GM12878 (cell line): Measurements from ENCODE around the gene NOP56. TPM values are rescaled to one million over a fixed set of nuclear protein-coding genes. Genes with fewer than 3 reads are reported as not detected.

Experiments
- ATAC-seq: fragments of 200-7000 bp; cut with Tn5 transposase; 3 replicates; pipeline ENCODE4 v1.9.1; 2020; ENCODE audit warnings: mild to moderate bottlenecking, moderate library complexity
- BruUV-seq: library from RNA; stranded (reverse); fragments of 400-500 nt; replicated peaks from 2 replicates; lab custom pipeline; 2021; lab: Mats Ljungman, UMichigan
- CTCF ChIA-PET: fragments of 300-600 bp; sonication (Branson Sonifier 250); formaldehyde crosslinking; extraction: SDS; loops from one replicate; lab custom pipeline; 2021; ENCODE audit warnings: inconsistent platforms; lab: Yijun Ruan, JAX
- POLR2A ChIA-PET: fragments of 350-600 bp; formaldehyde crosslinking; extraction: SDS; loops from one replicate; lab custom pipeline; 2021; ENCODE audit warnings: inconsistent platforms; lab: Charles Lee
- RAD21 ChIA-PET: fragments of 300-600 bp; sonication (Branson Sonifier 250); formaldehyde crosslinking; loops from one replicate; lab custom pipeline; 2023; ENCODE audit warnings: antibody characterized with exemption; ENCODE audit not compliant: unreplicated experiment; lab: Charles Lee
- SMC1A ChIA-PET: fragments of 300-600 bp; sonication (Branson Sonifier 250); formaldehyde crosslinking; loops from one replicate; lab custom pipeline; 2023; ENCODE audit not compliant: unreplicated experiment, uncharacterized antibody; lab: Charles Lee
- DNase-seq: peaks from one replicate; pipeline ENCODE4 v3.0.0-alpha.2; 2011; ENCODE audit warnings: low read depth, low spot score
- FAIRE-seq: peaks from 3 replicates; lab custom pipeline; 2011; peaks lifted over from hg19 to GRCh38; lab: Jason Lieb, UNC
- H2AFZ ChIP-seq: 2 replicates; pipeline ENCODE4 v1.6.0; 2011; ENCODE audit warnings: low read depth, low read length, control low read depth; ENCODE audit not compliant: control insufficient read depth
- H3K27ac ChIP-seq: 2 replicates; pipeline ENCODE4 v1.5.1; 2011; ENCODE audit warnings: control low read depth; ENCODE audit not compliant: control insufficient read depth, insufficient read depth
- H3K27me3 ChIP-seq, 2 experiments: replicated peaks in 1 of 2; 2 replicates each; pipeline versions ENCODE4 v1.6.0 to v1.6.1; 2011; ENCODE audit warnings: low read length in 1 of 2; ENCODE audit not compliant: control insufficient read depth in 2 of 2, insufficient read depth in 2 of 2
- H3K36me3 ChIP-seq, 2 experiments: 2 replicates each; pipeline ENCODE4 v1.5.1; 2011; ENCODE audit warnings: low read length in 1 of 2; ENCODE audit not compliant: control insufficient read depth in 2 of 2, insufficient read depth in 2 of 2
- H3K4me1 ChIP-seq: 2 replicates; pipeline ENCODE4 v1.6.1; 2011; ENCODE audit warnings: mild to moderate bottlenecking, low read length, moderate library complexity, mixed read lengths; ENCODE audit not compliant: control insufficient read depth, insufficient read depth
- H3K4me2 ChIP-seq: 2 replicates; pipeline ENCODE4 v1.6.0; 2011; ENCODE audit warnings: control low read depth; ENCODE audit not compliant: control insufficient read depth, insufficient read depth
- H3K4me3 ChIP-seq: fragments of 200-600 bp; sonication (generic); 2 replicates; pipeline ENCODE4 v1.5.1; 2016
- H3K79me2 ChIP-seq: 2 replicates; pipeline ENCODE4 v1.6.0; 2011; ENCODE audit warnings: low read length; ENCODE audit not compliant: control insufficient read depth, insufficient read depth
- H3K9ac ChIP-seq: 2 replicates; pipeline ENCODE4 v1.8.0; 2011; ENCODE audit warnings: low read length, control low read depth, mixed read lengths; ENCODE audit not compliant: control insufficient read depth, insufficient read depth
- H3K9me3 ChIP-seq: replicated peaks from 3 replicates; pipeline ENCODE4 v1.5.1; 2011; ENCODE audit warnings: mild to moderate bottlenecking, low read length; ENCODE audit not compliant: control insufficient read depth, insufficient read depth
- H4K20me1 ChIP-seq: 2 replicates; pipeline ENCODE4 v1.6.0; 2011; ENCODE audit not compliant: control insufficient read depth, insufficient read depth
- ATF3 ChIP-seq: IDR thresholded peaks from 2 replicates; pipeline ENCODE4 v1.6.1; 2011; ENCODE audit warnings: low read depth, mild to moderate bottlenecking, low read length, moderate library complexity, borderline replicate concordance; ENCODE audit errors: extremely low read depth
- BCLAF1 ChIP-seq: fragments of 450-650 bp; IDR thresholded peaks from 2 replicates; pipeline ENCODE4 v1.6.1; 2017; ENCODE audit warnings: antibody characterized with exemption, mild to moderate bottlenecking, moderate library complexity
- BHLHE40 ChIP-seq, 2 experiments: fragments of 450-650 bp in 1 of 2; IDR thresholded peaks; 2 replicates each; pipeline ENCODE4 v1.6.1; 2011 to 2017; ENCODE audit warnings: low read depth in 2 of 2, borderline replicate concordance in 1 of 2, improper control_type of control experiment in 1 of 2, low read length in 1 of 2, mild to moderate bottlenecking in 1 of 2
- EZH2 ChIP-seq: IDR thresholded peaks from 2 replicates; pipeline ENCODE4 v1.6.1; 2012; ENCODE audit warnings: low read depth, mild to moderate bottlenecking, control low read depth, inconsistent platforms, low read length, borderline replicate concordance; ENCODE audit not compliant: control insufficient read depth
- FOS ChIP-seq: IDR thresholded peaks from 3 replicates; pipeline ENCODE4 v1.6.1; 2011; ENCODE audit warnings: borderline replicate concordance; ENCODE audit not compliant: insufficient read length; ENCODE audit errors: extremely low read depth
- IRF5 ChIP-seq: fragments of 450-650 bp; IDR thresholded peaks from 2 replicates; pipeline ENCODE4 v1.6.1; 2017; ENCODE audit warnings: borderline replicate concordance
- MTA2 ChIP-seq: fragments of 450-650 bp; IDR thresholded peaks from 2 replicates; pipeline ENCODE4 v1.6.1; 2016; ENCODE audit warnings: low read depth, mild to moderate bottlenecking, moderate library complexity
- NBN ChIP-seq: fragments of 450-650 bp; IDR thresholded peaks from 2 replicates; pipeline ENCODE4 v1.6.1; 2016
- NFYA ChIP-seq: IDR thresholded peaks from 2 replicates; pipeline ENCODE4 v1.6.1; 2011; ENCODE audit warnings: low read depth, mild to moderate bottlenecking, low read length, improper control_type of control experiment, borderline replicate concordance
- NFYB ChIP-seq: IDR thresholded peaks from 2 replicates; pipeline ENCODE4 v1.6.1; 2011; ENCODE audit warnings: low read depth, mild to moderate bottlenecking, low read length, improper control_type of control experiment, moderate library complexity; ENCODE audit not compliant: insufficient read depth
- SIX5 ChIP-seq: IDR thresholded peaks from 2 replicates; pipeline ENCODE4 v1.6.1; 2011; ENCODE audit warnings: mild to moderate bottlenecking, low read depth, low read length, moderate library complexity; ENCODE audit not compliant: severe bottlenecking
- SMARCA5 ChIP-seq: fragments of 450-650 bp; IDR thresholded peaks from 2 replicates; pipeline ENCODE4 v1.6.1; 2017; ENCODE audit warnings: mild to moderate bottlenecking
- STAT1 ChIP-seq: fragments of 450-650 bp; conservative IDR thresholded peaks from 2 replicates; pipeline ENCODE4 v1.6.1; 2014; ENCODE audit warnings: antibody characterized with exemption, mild to moderate bottlenecking
- YY1 ChIP-seq: IDR thresholded peaks from 2 replicates; pipeline ENCODE4 v1.6.1; 2011; ENCODE audit warnings: low read depth, mild to moderate bottlenecking, low read length
- ZNF24 ChIP-seq: fragments of 450-650 bp; IDR thresholded peaks from 2 replicates; pipeline ENCODE4 v1.6.1; 2017; ENCODE audit warnings: antibody characterized with exemption, mild to moderate bottlenecking
- ZNF274 ChIP-seq: IDR thresholded peaks from one replicate; pipeline ENCODE4 v1.8.0; 2011; ENCODE audit not compliant: insufficient read length, insufficient read depth
- ZNF592 ChIP-seq: fragments of 450-650 bp; IDR thresholded peaks from 2 replicates; pipeline ENCODE4 v1.6.1; 2017; ENCODE audit warnings: mild to moderate bottlenecking, moderate library complexity
- WGBS: methylation state at CpG from one replicate; pipeline ENCODE4 v1.1.6; 2016; ENCODE audit warnings: low lambda C conversion rate; ENCODE audit not compliant: insufficient replicate concordance, insufficient coverage; ENCODE audit errors: missing lambda C conversion rate; 5-methylcytosine and 5-hydroxymethylcytosine counted together
- in situ Hi-C: fragments of 300-500 bp; cut with MboI; formaldehyde crosslinking; loops from 9 replicates; pipeline ENCODE4 v1.14.3; 2018; ENCODE audit warnings: mixed read lengths
- intact Hi-C: fragments of 100-400 bp; cut with micrococcal nuclease; formaldehyde crosslinking; loops from one replicate; pipeline ENCODE4 v1.14.2; 2022; ENCODE audit not compliant: unreplicated experiment
- polyA plus RNA-seq, 11 experiments: library from polyadenylated mRNA; depleted of rRNA in 4 of 11; unstranded in 6 of 11; stranded (reverse) in 5 of 11; fragments of >200 nt; fragmentation: Nextera tagmentation in 4 of 11; fragmentation: Illumina TruSeq in 1 of 11; extraction: Ambion mirVana in 4 of 11; extraction: Trizol in 1 of 11; gene quantifications; 1 replicate in 1 of 11; 2 replicates in 10 of 11; pipeline versions ENCODE4 v1.2.1 to v1.2.3, GENCODE V29; 2011 to 2016; ENCODE audit warnings: inconsistent platforms in 2 of 11, missing spikeins in 2 of 11, low read depth in 1 of 11
- total RNA-seq, 4 experiments: library from RNA; depleted of rRNA in 3 of 4; stranded (reverse); fragments of >200 nt in 3 of 4; fragmentation: Illumina TruSeq in 1 of 4; extraction: Trizol in 1 of 4; gene quantifications; 2 replicates each; pipeline versions ENCODE4 v1.2.1 to v1.2.3, GENCODE V29; 2013 to 2021

NOP56 gene
- total and polyA plus RNA-seq, 10 of the 15 experiments (the other 5 are each of a cell fraction or from before 2014, with no cell fraction given) = 254 to 550 (median 464) TPM

- no peak overlapping the region for H3K4me2 ChIP-seq
- H3K9me3 ChIP-seq = no peaks in the 10 kb centered on the region
- no peak for FAIRE-seq
- ChIA-PET CTCF (no interaction called here), POLR2A (no interaction called here), SMC1A (no interaction called here), RAD21 (no interaction called here)
- no TSS peak for BruUV-seq
- H4K20me1 ChIP-seq = no peaks in the 10 kb centered on the region
- no peaks in the 10 kb centered on the region for H3K36me3 ChIP-seq
- no peak overlapping the region for H3K4me3 ChIP-seq
- DNase-seq = no peak
- no peak for ATAC-seq
- no peak overlapping the region for H2AFZ ChIP-seq
- no peaks in the 10 kb centered on the region for H3K4me1 ChIP-seq
- intact Hi-C loops = no loop called here
- in situ Hi-C loops = no loop called here
- no peaks in the 10 kb centered on the region; a peak in 3 of 4 replicates for H3K27me3 ChIP-seq
- WGBS = 35% methylated on average over 5 of the region's 5 CpGs
- no peak overlapping the region for H3K27ac ChIP-seq
- no peak overlapping the region for H3K9ac ChIP-seq
- H3K79me2 ChIP-seq = no peaks in the 10 kb centered on the region
- no peak for TF ChIP-seq ZNF592
- no peak for TF ChIP-seq NFYA
- no peak for TF ChIP-seq BHLHE40 (IDR thresholded peaks at IDR 0.05; ENCODE audit: borderline replicate concordance in 1 of 2, low read depth in 2 of 2, low read length in 1 of 2)
- TF ChIP-seq ZNF274 = no peak
- no peak for TF ChIP-seq ATF3
- no peak for TF ChIP-seq FOS
- no peak for TF ChIP-seq ZNF24
- no peak for TF ChIP-seq STAT1
- TF ChIP-seq IRF5 = no peak
- no peak for TF ChIP-seq BCLAF1
- no peak for TF ChIP-seq NFYB
- TF ChIP-seq YY1 = no peak
- no peak for TF ChIP-seq SMARCA5
- no peak for TF ChIP-seq NBN
- no peak for TF ChIP-seq SIX5
- no peak for TF ChIP-seq MTA2
- no peak for TF ChIP-seq EZH2
These were observed 49.2 kb downstream of the NOP56 start for GRCh38 chr20:2701671-2702081.
